Measurements from ENCODE around the gene DNAAF3.

The DNAAF3 gene

GRCh38 chr19:55116232-55116858 is 50.1 kb downstream of the DNAAF3 start:
- peak; percentile 47 for ATAC-seq
- peak; percentile 66 for DNase-seq

- no peak for ATAC-seq
- DNase-seq, result no peak
These were observed 50.9 kb downstream of the DNAAF3 start for GRCh38 chr19:55115446-55116065.

DNA sequence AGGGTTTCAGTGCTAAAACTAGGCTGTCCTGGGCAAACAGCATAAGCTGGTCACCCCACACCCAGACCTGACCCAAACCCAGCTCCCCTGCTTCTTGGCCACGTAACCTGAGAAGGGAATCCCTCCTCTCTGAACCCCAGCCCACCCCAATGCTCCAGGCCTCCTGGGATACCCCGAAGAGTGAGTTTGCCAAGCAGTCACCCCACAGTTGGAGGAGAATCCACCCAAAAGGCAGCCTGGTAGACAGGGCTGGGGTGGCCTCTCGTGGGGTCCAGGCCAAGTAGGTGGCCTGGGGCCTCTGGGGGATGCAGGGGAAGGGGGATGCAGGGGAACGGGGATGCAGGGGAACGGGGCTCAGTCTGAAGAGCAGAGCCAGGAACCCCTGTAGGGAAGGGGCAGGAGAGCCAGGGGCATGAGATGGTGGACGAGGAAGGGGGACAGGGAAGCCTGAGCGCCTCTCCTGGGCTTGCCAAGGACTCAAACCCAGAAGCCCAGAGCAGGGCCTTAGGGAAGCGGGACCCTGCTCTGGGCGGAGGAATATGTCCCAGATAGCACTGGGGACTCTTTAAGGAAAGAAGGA is 51.8 kb downstream of the DNAAF3 start:
- DNase-seq, result no peak
- ATAC-seq, result no peak

DNA sequence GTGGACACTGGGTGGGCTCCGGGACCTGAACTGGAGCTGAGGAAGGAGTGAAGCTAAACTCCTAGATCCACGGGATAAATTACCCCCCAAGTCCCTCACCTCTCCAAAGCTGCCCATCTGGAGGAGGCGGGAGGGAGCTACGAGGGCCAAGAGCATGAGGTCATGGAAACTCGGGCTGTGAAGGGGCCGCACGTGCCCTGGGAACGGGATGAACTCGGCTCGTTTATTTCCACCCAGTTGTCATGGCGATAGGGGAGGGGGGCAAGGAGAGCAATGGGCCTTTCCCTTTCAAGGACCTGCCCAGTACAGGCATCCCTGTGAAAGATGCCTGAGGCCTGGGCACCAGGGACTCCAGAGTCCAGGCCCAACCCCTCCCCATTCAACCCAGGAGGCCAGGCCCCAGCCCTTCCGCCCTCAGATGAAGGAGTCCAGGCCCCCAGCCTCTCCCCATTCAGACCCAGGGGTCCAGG is 52.8 kb downstream of the DNAAF3 start:
- no peak for DNase-seq
- ATAC-seq, result no peak

DNA sequence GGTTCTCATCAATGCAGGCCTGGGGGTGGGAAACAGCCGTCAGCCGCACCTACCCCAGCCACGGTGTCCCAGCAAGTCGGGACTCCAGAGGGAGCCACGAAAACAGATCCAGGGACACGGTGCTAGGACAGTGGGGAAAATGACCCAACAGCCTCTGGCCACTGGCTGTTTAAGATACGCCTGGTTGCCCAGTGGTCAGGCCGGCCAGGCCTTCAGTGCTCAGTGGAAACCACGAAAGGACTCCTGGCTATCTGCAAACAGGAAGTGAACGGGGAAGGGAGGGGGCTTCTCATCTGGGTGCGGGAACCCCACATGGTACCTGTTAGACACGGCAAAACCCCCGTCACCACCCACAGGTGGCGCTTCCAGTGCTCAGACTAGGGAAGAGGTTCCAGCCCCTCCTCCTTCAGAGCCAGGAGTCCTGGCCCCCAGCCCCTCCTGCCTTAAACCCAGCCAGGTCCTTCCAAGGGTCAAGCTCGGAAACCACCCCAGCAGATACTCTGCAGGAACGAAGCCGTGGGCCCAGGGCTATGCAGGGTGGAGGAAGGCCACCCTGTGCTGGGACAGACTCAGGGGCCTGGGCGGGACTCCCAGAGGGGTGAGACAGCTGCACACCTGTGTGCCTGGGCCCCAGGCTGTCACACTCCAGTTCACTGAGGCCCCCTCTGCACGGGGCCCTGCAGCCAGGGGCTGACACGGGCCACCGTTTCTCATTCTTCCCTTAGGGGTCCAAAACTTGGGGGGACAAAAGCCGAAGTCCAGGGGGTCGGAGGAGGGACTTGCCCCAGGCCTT is 53.4 kb downstream of the DNAAF3 start:
- DNase-seq, result no peak
- no peak for ATAC-seq

DNA sequence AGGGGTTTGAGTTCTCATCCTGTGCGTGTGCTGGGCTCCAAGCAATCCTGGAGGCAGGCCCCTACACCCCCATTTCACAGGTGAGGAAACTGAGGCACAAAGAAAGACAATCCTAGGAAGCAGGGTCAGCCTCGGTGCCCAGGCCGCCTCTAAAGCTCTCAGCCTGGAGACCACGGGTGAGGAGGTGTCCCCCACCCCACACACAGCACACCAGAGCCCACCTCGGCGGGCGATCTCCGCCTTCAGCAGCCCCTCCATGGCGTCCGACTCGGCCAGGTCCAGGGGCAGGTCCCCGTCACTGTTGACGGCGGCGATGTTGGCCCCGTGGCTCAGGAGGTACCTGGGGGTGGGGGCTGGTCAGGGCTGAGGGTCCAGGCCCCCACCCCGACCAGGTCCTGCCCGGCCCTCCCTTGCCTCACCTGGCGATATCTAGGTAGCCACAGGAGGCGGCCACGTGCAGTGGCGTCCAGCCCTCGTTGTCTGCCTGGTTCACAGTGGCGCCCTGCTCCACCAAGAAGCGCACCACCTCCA is 54.1 kb downstream of the DNAAF3 start:
- DNase-seq, result no peak
- ATAC-seq, result no peak

- ATAC-seq (no peak), DNase-seq (no peak)
These were observed 55.1 kb downstream of the DNAAF3 start for GRCh38 chr19:55111238-55111831.

DNA sequence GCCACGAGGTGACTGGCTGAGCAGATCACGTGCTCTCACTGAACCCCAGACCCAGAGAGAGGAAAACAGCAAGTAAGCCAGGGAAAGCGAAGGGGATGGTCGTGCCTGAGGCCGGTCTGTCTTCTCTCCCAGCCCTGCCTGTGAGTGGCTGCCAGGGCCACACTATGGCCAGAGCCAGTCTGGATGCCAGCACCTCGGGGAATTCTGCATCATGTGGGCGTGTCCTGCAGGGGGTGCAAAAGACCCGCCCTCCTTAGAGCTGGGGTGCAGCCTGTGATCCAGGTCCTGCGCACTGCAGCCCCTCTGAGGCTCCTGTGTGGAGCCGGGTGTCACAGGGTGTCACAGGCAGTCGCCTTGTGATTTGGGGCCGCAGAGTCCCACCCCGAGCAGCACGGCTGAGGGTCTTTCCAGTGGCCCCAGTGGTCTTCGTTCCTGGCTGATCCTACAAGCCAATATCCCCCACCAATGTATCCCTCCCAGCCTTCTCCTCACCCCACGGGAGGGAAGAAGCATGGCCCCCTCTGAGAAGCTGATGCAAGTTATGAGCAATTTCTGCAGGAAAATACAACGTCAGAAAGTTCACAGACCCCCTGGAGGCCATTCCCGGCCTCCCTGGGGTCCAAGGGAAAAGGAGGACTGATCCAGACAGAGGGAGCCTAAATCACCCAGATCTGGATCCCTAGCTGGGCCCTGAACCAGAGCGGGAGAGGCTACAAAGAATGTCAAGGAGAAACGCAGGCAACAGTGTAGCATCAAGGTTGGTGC is 56.7 kb downstream of the DNAAF3 start:
- no peak for DNase-seq
- ATAC-seq, result no peak

Data from stimulated activated naive CD8-positive, alpha-beta T cell treated with anti-CD3 and anti-CD28 coated beads, Interleukin-15, Interleukin-2, amounts not matched to agents 100 U/mL and 50 U/mL, for 24 hours (primary cell).